ENCODE results near the gene XPR1.

The XPR1 gene

GRCh38 chr1:180616439-180616838, 15.4 kb upstream of the XPR1 start:
- Histone ChIP-seq H4K5ac (ENCODE audit: low read length) (no peak overlapping the region), H2BK15ac (replicated peaks; ENCODE audit: low read depth) (no peak overlapping the region), H2BK5ac (ENCODE audit: low read length) (no peak overlapping the region), H3K4me3 (ENCODE audit: low read length) (no peak overlapping the region), H3K36me3 (ENCODE audit: control insufficient read depth, insufficient read depth, low read length) (no peaks in the 10 kb centered on the region), H4K8ac (ENCODE audit: low read depth, low read length) (no peak overlapping the region), H3K27ac (ENCODE audit: low read depth, low read length) (no peak overlapping the region), H3K4ac (ENCODE audit: low read depth, low read length) (no peak overlapping the region), H2AK5ac (ENCODE audit: low read length) (no peak overlapping the region), H3K9ac (ENCODE audit: low read length) (no peak overlapping the region), H3K23ac (ENCODE audit: low read length) (no peak overlapping the region), H3K18ac (ENCODE audit: low read length) (no peak overlapping the region), H3K27me3 (ENCODE audit: insufficient read depth, low read length, poor library complexity) (no peaks in the 10 kb centered on the region), H3K4me2 (ENCODE audit: low read length) (no peak overlapping the region), H2BK120ac (ENCODE audit: low read depth, low read length) (no peak overlapping the region), H3K4me1 (ENCODE audit: control insufficient read depth, low read depth, low read length) (no peaks in the 10 kb centered on the region), H3K79me1 (ENCODE audit: low read length) (no peaks in the 10 kb centered on the region), H3K79me2 (ENCODE audit: control insufficient read depth, insufficient read depth, low read length) (no peaks in the 10 kb centered on the region), H3K56ac (ENCODE audit: low read length) (no peak overlapping the region)
- no peak for DNase-seq
- WGBS (ENCODE audit: extremely low coverage, insufficient coverage, low lambda C conversion rate), result no CpG with 5 or more reads among the region's 6 CpGs

- no peak overlapping the region for H3K18ac ChIP-seq (ENCODE audit: low read length)
- H3K23ac ChIP-seq (ENCODE audit: low read length), result no peak overlapping the region
- no peak overlapping the region for H2BK5ac ChIP-seq (ENCODE audit: low read length)
- no peak overlapping the region for H4K5ac ChIP-seq (ENCODE audit: low read length)
- no peak overlapping the region for H2BK15ac ChIP-seq (replicated peaks; ENCODE audit: low read depth)
- no peak overlapping the region for H3K56ac ChIP-seq (ENCODE audit: low read length)
- H3K9ac ChIP-seq (ENCODE audit: low read length), result no peak overlapping the region
- H3K4me3 ChIP-seq (ENCODE audit: low read length), result no peak overlapping the region
- H3K27me3 ChIP-seq (ENCODE audit: insufficient read depth, low read length, poor library complexity), result no peaks in the 10 kb centered on the region
- H3K36me3 ChIP-seq (ENCODE audit: control insufficient read depth, insufficient read depth, low read length), result no peaks in the 10 kb centered on the region
- WGBS (ENCODE audit: extremely low coverage, insufficient coverage, low lambda C conversion rate), result no CpG with 5 or more reads among the region's 4 CpGs
- H2BK120ac ChIP-seq (ENCODE audit: low read depth, low read length), result no peak overlapping the region
- H4K8ac ChIP-seq (ENCODE audit: low read depth, low read length), result no peak overlapping the region
- H3K27ac ChIP-seq (ENCODE audit: low read depth, low read length), result no peak overlapping the region
- no peaks in the 10 kb centered on the region for H3K79me1 ChIP-seq (ENCODE audit: low read length)
- H3K4me2 ChIP-seq (ENCODE audit: low read length), result no peak overlapping the region
- H3K79me2 ChIP-seq (ENCODE audit: control insufficient read depth, insufficient read depth, low read length), result no peaks in the 10 kb centered on the region
- H3K4me1 ChIP-seq (ENCODE audit: control insufficient read depth, low read depth, low read length), result no peaks in the 10 kb centered on the region
- H2AK5ac ChIP-seq (ENCODE audit: low read length), result no peak overlapping the region
- DNase-seq, result no peak
- H3K4ac ChIP-seq (ENCODE audit: low read depth, low read length), result no peak overlapping the region
Measured at GRCh38 chr1:180617774-180618395, 13.9 kb upstream of the XPR1 start.

- no peak overlapping the region for H3K23ac ChIP-seq (ENCODE audit: low read length)
- no peak overlapping the region for H3K27ac ChIP-seq (ENCODE audit: low read depth, low read length)
- no peaks in the 10 kb centered on the region for H3K79me1 ChIP-seq (ENCODE audit: low read length)
- H3K18ac ChIP-seq (ENCODE audit: low read length), result no peak overlapping the region
- no peak overlapping the region for H3K9ac ChIP-seq (ENCODE audit: low read length)
- WGBS (ENCODE audit: extremely low coverage, insufficient coverage, low lambda C conversion rate), result no CpG with 5 or more reads among the region's 4 CpGs
- no peak overlapping the region for H3K4me3 ChIP-seq (ENCODE audit: low read length)
- H3K56ac ChIP-seq (ENCODE audit: low read length), result no peak overlapping the region
- H3K4me2 ChIP-seq (ENCODE audit: low read length), result no peak overlapping the region
- H2BK120ac ChIP-seq (ENCODE audit: low read depth, low read length), result no peak overlapping the region
- H3K36me3 ChIP-seq (ENCODE audit: control insufficient read depth, insufficient read depth, low read length), result no peaks in the 10 kb centered on the region
- no peaks in the 10 kb centered on the region for H3K27me3 ChIP-seq (ENCODE audit: insufficient read depth, low read length, poor library complexity)
- no peak overlapping the region for H2BK15ac ChIP-seq (replicated peaks; ENCODE audit: low read depth)
- no peak overlapping the region for H4K8ac ChIP-seq (ENCODE audit: low read depth, low read length)
- no peak for DNase-seq
- no peaks in the 10 kb centered on the region for H3K4me1 ChIP-seq (ENCODE audit: control insufficient read depth, low read depth, low read length)
- H4K5ac ChIP-seq (ENCODE audit: low read length), result no peak overlapping the region
- no peaks in the 10 kb centered on the region for H3K79me2 ChIP-seq (ENCODE audit: control insufficient read depth, insufficient read depth, low read length)
- H2BK5ac ChIP-seq (ENCODE audit: low read length), result no peak overlapping the region
- no peak overlapping the region for H2AK5ac ChIP-seq (ENCODE audit: low read length)
- no peak overlapping the region for H3K4ac ChIP-seq (ENCODE audit: low read depth, low read length)
Measured at GRCh38 chr1:180620581-180620980, 11.2 kb upstream of the XPR1 start.

GRCh38 chr1:180622658-180623508, 8.9 kb upstream of the XPR1 start:
- no peak overlapping the region for H4K8ac ChIP-seq (ENCODE audit: low read depth, low read length)

GRCh38 chr1:180623579-180624347, 8.1 kb upstream of the XPR1 start:
- H3K23ac ChIP-seq (ENCODE audit: low read length), result no peak overlapping the region
- no peaks in the 10 kb centered on the region for H3K36me3 ChIP-seq (ENCODE audit: control insufficient read depth, insufficient read depth, low read length)
- WGBS (ENCODE audit: extremely low coverage, insufficient coverage, low lambda C conversion rate), result no CpG with 5 or more reads among the region's 3 CpGs
- H2BK120ac ChIP-seq (ENCODE audit: low read depth, low read length), result no peak overlapping the region
- no peak overlapping the region for H3K4me3 ChIP-seq (ENCODE audit: low read length)
- no peak overlapping the region for H3K9ac ChIP-seq (ENCODE audit: low read length)
- H3K4me1 ChIP-seq (ENCODE audit: control insufficient read depth, low read depth, low read length), result no peaks in the 10 kb centered on the region
- H3K27me3 ChIP-seq (ENCODE audit: insufficient read depth, low read length, poor library complexity), result no peaks in the 10 kb centered on the region
- DNase-seq, result peak; percentile 63
- H3K27ac ChIP-seq (ENCODE audit: low read depth, low read length), result no peak overlapping the region
- no peaks in the 10 kb centered on the region for H3K79me1 ChIP-seq (ENCODE audit: low read length)
- H2BK5ac ChIP-seq (ENCODE audit: low read length), result no peak overlapping the region
- H3K56ac ChIP-seq (ENCODE audit: low read length), result no peak overlapping the region
- no peak overlapping the region for H3K4ac ChIP-seq (ENCODE audit: low read depth, low read length)
- H2BK15ac ChIP-seq (replicated peaks; ENCODE audit: low read depth), result no peak overlapping the region
- no peak overlapping the region for H3K4me2 ChIP-seq (ENCODE audit: low read length)
- no peaks in the 10 kb centered on the region for H3K79me2 ChIP-seq (ENCODE audit: control insufficient read depth, insufficient read depth, low read length)
- no peak overlapping the region for H2AK5ac ChIP-seq (ENCODE audit: low read length)
- no peak overlapping the region for H3K18ac ChIP-seq (ENCODE audit: low read length)
- no peak overlapping the region for H4K5ac ChIP-seq (ENCODE audit: low read length)
- no peak overlapping the region for H4K8ac ChIP-seq (ENCODE audit: low read depth, low read length)

More at GRCh38 chr1:180622658-180623508, 8.9 kb upstream of the XPR1 start:
- Histone ChIP-seq H3K79me1 (ENCODE audit: low read length) (no peaks in the 10 kb centered on the region), H3K27me3 (ENCODE audit: insufficient read depth, low read length, poor library complexity) (no peaks in the 10 kb centered on the region), H2AK5ac (ENCODE audit: low read length) (no peak overlapping the region), H3K23ac (ENCODE audit: low read length) (no peak overlapping the region), H2BK120ac (ENCODE audit: low read depth, low read length) (no peak overlapping the region), H3K27ac (ENCODE audit: low read depth, low read length) (no peak overlapping the region), H3K4me1 (ENCODE audit: control insufficient read depth, low read depth, low read length) (no peaks in the 10 kb centered on the region), H3K36me3 (ENCODE audit: control insufficient read depth, insufficient read depth, low read length) (no peaks in the 10 kb centered on the region), H2BK15ac (replicated peaks; ENCODE audit: low read depth) (no peak overlapping the region), H3K4ac (ENCODE audit: low read depth, low read length) (no peak overlapping the region), H4K5ac (ENCODE audit: low read length) (no peak overlapping the region), H3K18ac (ENCODE audit: low read length) (no peak overlapping the region), H3K4me3 (ENCODE audit: low read length) (no peak overlapping the region), H3K9ac (ENCODE audit: low read length) (no peak overlapping the region), H3K4me2 (ENCODE audit: low read length) (no peak overlapping the region), H3K56ac (ENCODE audit: low read length) (no peak overlapping the region), H3K79me2 (ENCODE audit: control insufficient read depth, insufficient read depth, low read length) (no peaks in the 10 kb centered on the region), H2BK5ac (ENCODE audit: low read length) (no peak overlapping the region)
- DNase-seq, result peak; percentile 25
- WGBS (ENCODE audit: extremely low coverage, insufficient coverage, low lambda C conversion rate), result no CpG with 5 or more reads among the region's 10 CpGs

Data from mesendoderm (in vitro differentiated cells).